ENCODE data around the gene CACHD1. TPM values are rescaled to one million over a fixed set of nuclear protein-coding genes. Genes with fewer than 3 reads are reported as not detected.

The CACHD1 gene
- total and polyA plus RNA-seq, 2 donors (not counting 1 experiment from before 2014, with no cell fraction given), result 2.9 to 5.4 TPM

DNA sequence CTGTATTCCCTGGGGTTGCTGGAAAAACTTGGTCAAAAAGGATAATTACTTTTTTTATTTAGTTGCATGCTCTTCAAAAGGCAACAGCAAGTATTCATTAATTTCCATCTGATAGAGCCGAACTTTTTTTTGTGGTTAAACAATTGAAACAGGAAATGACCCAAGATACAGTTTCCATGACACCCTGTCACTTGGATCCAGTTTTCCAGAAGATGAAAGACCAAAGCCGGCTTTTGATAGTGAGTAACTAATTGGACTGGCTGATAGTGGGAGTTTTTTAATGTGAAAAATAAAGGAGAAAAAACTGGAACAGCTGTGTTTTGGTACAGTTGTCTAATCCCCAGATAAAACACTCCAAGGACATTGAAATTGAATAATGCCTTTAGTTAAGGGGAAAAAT is 33.0 kb downstream of the CACHD1 start:
- DNase-seq (ENCODE audit: low read depth in 2 of 2), result peak in 1 of 2 donors; percentile 75
- Histone ChIP-seq H2AFZ (ENCODE audit: low read length) (no peak overlapping the region), H3K9ac (ENCODE audit: insufficient read depth, low read length) (no peak overlapping the region), H3K4me3 (replicated peaks in 1 of 4; ENCODE audit: control extremely low read depth in 1 of 4, insufficient read depth in 1 of 4, low read depth in 3 of 4, low read length in 4 of 4) (no peak overlapping the region), H3K9me3 (ENCODE audit: control insufficient read depth, insufficient read depth, low read depth, low read length) (no peaks in the 10 kb centered on the region), H4K20me1 (ENCODE audit: control insufficient read depth, extremely low read depth, insufficient read depth, low read length) (no peaks in the 10 kb centered on the region), H3K27me3 (ENCODE audit: control insufficient read depth, insufficient read depth, low read length) (no peaks in the 10 kb centered on the region), H3K4me1 (ENCODE audit: control insufficient read depth, extremely low read depth, insufficient read depth, low read length) (no peaks in the 10 kb centered on the region), H3K4me2 (ENCODE audit: extremely low read depth, insufficient read depth, low read length) (no peak overlapping the region), H3K27ac (ENCODE audit: insufficient read depth, low read length) (no peak overlapping the region), H3K79me2 (ENCODE audit: control insufficient read depth, insufficient read depth, low read length) (no peaks in the 10 kb centered on the region), H3K36me3 (ENCODE audit: control insufficient read depth, insufficient read depth, low read length) (no peaks in the 10 kb centered on the region)
- TF ChIP-seq, protein P1, sequence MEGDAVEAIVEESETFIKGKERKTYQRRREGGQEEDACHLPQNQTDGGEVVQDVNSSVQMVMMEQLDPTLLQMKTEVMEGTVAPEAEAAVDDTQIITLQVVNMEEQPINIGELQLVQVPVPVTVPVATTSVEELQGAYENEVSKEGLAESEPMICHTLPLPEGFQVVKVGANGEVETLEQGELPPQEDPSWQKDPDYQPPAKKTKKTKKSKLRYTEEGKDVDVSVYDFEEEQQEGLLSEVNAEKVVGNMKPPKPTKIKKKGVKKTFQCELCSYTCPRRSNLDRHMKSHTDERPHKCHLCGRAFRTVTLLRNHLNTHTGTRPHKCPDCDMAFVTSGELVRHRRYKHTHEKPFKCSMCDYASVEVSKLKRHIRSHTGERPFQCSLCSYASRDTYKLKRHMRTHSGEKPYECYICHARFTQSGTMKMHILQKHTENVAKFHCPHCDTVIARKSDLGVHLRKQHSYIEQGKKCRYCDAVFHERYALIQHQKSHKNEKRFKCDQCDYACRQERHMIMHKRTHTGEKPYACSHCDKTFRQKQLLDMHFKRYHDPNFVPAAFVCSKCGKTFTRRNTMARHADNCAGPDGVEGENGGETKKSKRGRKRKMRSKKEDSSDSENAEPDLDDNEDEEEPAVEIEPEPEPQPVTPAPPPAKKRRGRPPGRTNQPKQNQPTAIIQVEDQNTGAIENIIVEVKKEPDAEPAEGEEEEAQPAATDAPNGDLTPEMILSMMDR (conservative IDR thresholded peaks at IDR 0.05 in 1 of 2, IDR thresholded peaks at IDR 0.05 in 1 of 2; ENCODE audit: low read depth in 1 of 2, low read length in 2 of 2), result no peak
- no peak for TF ChIP-seq EZH2 (IDR thresholded peaks at IDR 0.05; ENCODE audit: low read length, missing control alignments)

DNA sequence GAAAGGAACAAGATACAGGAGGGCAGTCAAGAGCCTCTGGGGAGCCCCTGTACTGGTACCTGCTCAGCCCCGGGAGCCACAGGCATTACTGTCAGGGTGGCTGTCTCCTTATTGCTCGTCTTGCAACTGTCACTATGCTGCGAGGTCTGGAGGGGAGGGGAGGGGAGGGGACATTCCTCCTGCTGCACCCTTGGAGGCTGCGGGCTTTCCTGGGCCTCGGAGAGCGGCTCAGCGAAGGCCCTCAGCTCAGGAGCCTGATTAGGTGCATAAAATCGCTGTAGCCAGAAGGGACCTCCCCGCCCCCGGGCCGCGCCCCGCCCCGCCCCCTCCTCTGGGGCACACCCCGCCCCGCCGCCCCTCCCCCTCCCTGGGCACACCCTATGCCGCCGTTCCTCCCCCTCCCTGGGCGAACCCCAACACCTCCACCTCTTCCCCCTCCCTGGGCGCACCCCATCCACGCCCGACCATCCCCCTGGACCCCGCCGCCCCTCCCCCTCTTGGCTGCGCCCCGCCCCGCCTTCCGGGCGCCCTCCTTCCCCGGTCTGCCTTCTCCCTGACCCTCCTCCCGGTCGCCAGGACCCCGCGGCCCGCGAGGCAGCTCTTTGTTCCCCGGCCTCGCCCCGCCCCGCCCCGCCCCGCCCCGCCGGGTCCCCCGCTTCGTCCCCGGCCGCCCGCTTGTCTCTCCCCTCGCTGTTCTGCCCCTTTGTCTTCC is 35.5 kb downstream of the CACHD1 start:
- H3K27me3 ChIP-seq (ENCODE audit: control insufficient read depth, insufficient read depth, low read length), result no peaks in the 10 kb centered on the region
- no peaks in the 10 kb centered on the region for H4K20me1 ChIP-seq (ENCODE audit: control insufficient read depth, extremely low read depth, insufficient read depth, low read length)
- peak overlapping the region; percentile 72 for H2AFZ ChIP-seq (ENCODE audit: low read length)
- no peaks in the 10 kb centered on the region for H3K79me2 ChIP-seq (ENCODE audit: control insufficient read depth, insufficient read depth, low read length)
- H3K4me3 ChIP-seq (replicated peaks in 1 of 4; ENCODE audit: control extremely low read depth in 1 of 4, insufficient read depth in 1 of 4, low read depth in 3 of 4, low read length in 4 of 4), result peak overlapping the region; percentile 35 to 53 (median 44)
- TF ChIP-seq, protein P1 (conservative IDR thresholded peaks at IDR 0.05 in 1 of 2, IDR thresholded peaks at IDR 0.05 in 1 of 2; ENCODE audit: low read depth in 1 of 2, low read length in 2 of 2), result no peak
- TF ChIP-seq EZH2 (IDR thresholded peaks at IDR 0.05; ENCODE audit: low read length, missing control alignments), result no peak
- H3K4me1 ChIP-seq (ENCODE audit: control insufficient read depth, extremely low read depth, insufficient read depth, low read length), result no peaks in the 10 kb centered on the region
- DNase-seq (ENCODE audit: low read depth in 2 of 2), result no peak
- no peaks in the 10 kb centered on the region for H3K36me3 ChIP-seq (ENCODE audit: control insufficient read depth, insufficient read depth, low read length)
- no peak overlapping the region for H3K9ac ChIP-seq (ENCODE audit: insufficient read depth, low read length)
- no peak overlapping the region for H3K27ac ChIP-seq (ENCODE audit: insufficient read depth, low read length)
- no peaks in the 10 kb centered on the region for H3K9me3 ChIP-seq (ENCODE audit: control insufficient read depth, insufficient read depth, low read depth, low read length)
- H3K4me2 ChIP-seq (ENCODE audit: extremely low read depth, insufficient read depth, low read length), result peak overlapping the region; percentile 83

DNA sequence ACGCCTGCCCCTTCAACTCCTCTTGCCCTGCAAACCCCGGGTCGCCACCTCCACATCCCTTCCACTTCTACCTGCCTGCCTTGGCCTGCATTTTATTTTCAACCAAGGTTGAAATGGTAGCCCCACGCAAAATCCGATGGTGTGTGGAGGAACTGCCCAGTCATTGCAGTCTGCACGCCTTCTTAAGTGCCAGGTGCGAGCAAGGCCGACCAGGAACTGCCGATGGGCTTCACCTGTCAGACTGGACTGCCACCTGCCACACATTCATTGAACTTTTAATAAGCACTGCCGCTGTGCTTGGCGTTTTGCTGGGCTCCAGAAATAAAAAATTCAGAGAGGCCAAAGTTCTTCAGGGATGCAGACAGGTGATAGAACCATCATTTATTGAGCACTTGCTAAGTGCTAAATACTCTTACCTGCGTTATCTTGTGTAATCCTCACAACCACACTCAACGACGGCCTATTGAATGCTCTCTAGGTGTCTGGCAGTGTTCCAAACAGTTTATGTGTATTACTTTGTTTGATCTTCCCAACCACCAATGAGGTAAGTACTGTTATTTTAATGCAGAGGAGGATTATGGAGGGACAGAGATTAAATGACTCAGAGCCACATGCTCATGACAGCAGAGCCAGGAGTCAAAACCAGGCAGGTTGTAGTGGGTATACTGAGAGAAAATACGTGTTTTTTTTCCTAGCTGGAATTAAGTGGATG is 36.2 kb downstream of the CACHD1 start:
- no peak for TF ChIP-seq EZH2 (IDR thresholded peaks at IDR 0.05; ENCODE audit: low read length, missing control alignments)
- TF ChIP-seq, protein P1 (conservative IDR thresholded peaks at IDR 0.05 in 1 of 2, IDR thresholded peaks at IDR 0.05 in 1 of 2; ENCODE audit: low read depth in 1 of 2, low read length in 2 of 2), result no peak
- Histone ChIP-seq H3K9ac (ENCODE audit: insufficient read depth, low read length) (no peak overlapping the region), H3K4me3 (replicated peaks in 1 of 4; ENCODE audit: control extremely low read depth in 1 of 4, insufficient read depth in 1 of 4, low read depth in 3 of 4, low read length in 4 of 4) (peak overlapping the region in 2 of 4 experiments; percentile 28 to 53), H3K79me2 (ENCODE audit: control insufficient read depth, insufficient read depth, low read length) (no peaks in the 10 kb centered on the region), H4K20me1 (ENCODE audit: control insufficient read depth, extremely low read depth, insufficient read depth, low read length) (no peaks in the 10 kb centered on the region), H3K9me3 (ENCODE audit: control insufficient read depth, insufficient read depth, low read depth, low read length) (no peaks in the 10 kb centered on the region), H2AFZ (ENCODE audit: low read length) (peak overlapping the region; percentile 7), H3K27ac (ENCODE audit: insufficient read depth, low read length) (no peak overlapping the region), H3K4me2 (ENCODE audit: extremely low read depth, insufficient read depth, low read length) (no peak overlapping the region), H3K36me3 (ENCODE audit: control insufficient read depth, insufficient read depth, low read length) (no peaks in the 10 kb centered on the region), H3K27me3 (ENCODE audit: control insufficient read depth, insufficient read depth, low read length) (no peaks in the 10 kb centered on the region), H3K4me1 (ENCODE audit: control insufficient read depth, extremely low read depth, insufficient read depth, low read length) (no peaks in the 10 kb centered on the region)
- peak in 1 of 2 donors; percentile 31 for DNase-seq (ENCODE audit: low read depth in 2 of 2)
